Measurements from ENCODE around the gene NDUFA8.

The NDUFA8 gene

GRCh38 chr9:122132539-122132938, 27.0 kb downstream of the NDUFA8 start:
- H3K4me3 ChIP-seq (ENCODE audit: low read length): no peak overlapping the region
- no peak for DNase-seq (ENCODE audit: low read depth)
- TF ChIP-seq CTCF (conservative IDR thresholded peaks at IDR 0.05; ENCODE audit: low read length): no peak

- no peak overlapping the region for H3K4me3 ChIP-seq (ENCODE audit: low read length)
- DNase-seq (ENCODE audit: low read depth): no peak
Measured at GRCh38 chr9:122131401-122132001, 28.1 kb downstream of the NDUFA8 start.

GRCh38 chr9:122130837-122131236, 28.7 kb downstream of the NDUFA8 start:
- no peak for DNase-seq (ENCODE audit: low read depth)
- no peak overlapping the region for H3K4me3 ChIP-seq (ENCODE audit: low read length)
- TF ChIP-seq CTCF (conservative IDR thresholded peaks at IDR 0.05; ENCODE audit: low read length): no peak

More at GRCh38 chr9:122131401-122132001, 28.1 kb downstream of the NDUFA8 start:
- TF ChIP-seq CTCF (conservative IDR thresholded peaks at IDR 0.05; ENCODE audit: low read length): no peak

GRCh38 chr9:122129969-122130368, 29.6 kb downstream of the NDUFA8 start:
- TF ChIP-seq CTCF (conservative IDR thresholded peaks at IDR 0.05; ENCODE audit: low read length): no peak
- no peak for DNase-seq (ENCODE audit: low read depth)

GRCh38 chr9:122128969-122129343, 30.6 kb downstream of the NDUFA8 start:
- TF ChIP-seq CTCF (conservative IDR thresholded peaks at IDR 0.05; ENCODE audit: low read length): no peak
- no peak overlapping the region for H3K4me3 ChIP-seq (ENCODE audit: low read length)
- no peak for DNase-seq (ENCODE audit: low read depth)

More at GRCh38 chr9:122129969-122130368, 29.6 kb downstream of the NDUFA8 start:
- H3K4me3 ChIP-seq (ENCODE audit: low read length): no peak overlapping the region

- no peak for TF ChIP-seq CTCF (conservative IDR thresholded peaks at IDR 0.05; ENCODE audit: low read length)
- no peak for DNase-seq (ENCODE audit: low read depth)
- H3K4me3 ChIP-seq (ENCODE audit: low read length): no peak overlapping the region
Measured at GRCh38 chr9:122128007-122128968, 31.3 kb downstream of the NDUFA8 start.

Data from AG10803 (cell line).